DMS 273 treated with DMSO at 0.1 percent for 48 hours (cell line): Measurements from ENCODE around the gene TTLL8.

Experiments
- DNase-seq: peaks from one replicate; lab custom pipeline; 2025; lab: John Stamatoyannopoulos, UW

Gene TTLL8

GRCh38 chr22:50041361-50042065, 16.6 kb downstream of the TTLL8 start:
- DNase-seq = no peak

- no peak for DNase-seq
Measured at GRCh38 chr22:50040717-50041116, 17.4 kb downstream of the TTLL8 start.

- DNase-seq = no peak
Measured at GRCh38 chr22:50039669-50040443, 18.2 kb downstream of the TTLL8 start.

- DNase-seq = no peak
Measured at GRCh38 chr22:50035976-50036724, 21.9 kb downstream of the TTLL8 start.

- no peak for DNase-seq
Measured at GRCh38 chr22:50035131-50035881, 22.8 kb downstream of the TTLL8 start.

GRCh38 chr22:50034126-50035081, 23.7 kb downstream of the TTLL8 start:
- no peak for DNase-seq

- no peak for DNase-seq
Measured at GRCh38 chr22:50032941-50033601, 25.0 kb downstream of the TTLL8 start.

- no peak for DNase-seq
Measured at GRCh38 chr22:50032109-50032871, 25.8 kb downstream of the TTLL8 start.

- DNase-seq = no peak
Measured at GRCh38 chr22:50031189-50032091, 26.7 kb downstream of the TTLL8 start.

GRCh38 chr22:50030297-50031188, 27.6 kb downstream of the TTLL8 start:
- DNase-seq = peak; percentile 7

- DNase-seq = peak; percentile 8
Measured at GRCh38 chr22:50027639-50028537, 30.2 kb downstream of the TTLL8 start.

GRCh38 chr22:50025993-50026392, 32.1 kb downstream of the TTLL8 start:
- DNase-seq = no peak

GRCh38 chr22:50022171-50022819, 35.8 kb downstream of the TTLL8 start:
- no peak for DNase-seq

GRCh38 chr22:50020606-50021005, 37.5 kb downstream of the TTLL8 start:
- no peak for DNase-seq

GRCh38 chr22:50019316-50019715, 38.8 kb downstream of the TTLL8 start:
- no peak for DNase-seq
